Mucosa of stomach (tissue), 1 donor: ENCODE data around the gene RGL1.

Experiments
- H3K27me3 ChIP-seq: one replicate; pipeline ENCODE4 v1.7.0; 2013; ENCODE audit warnings: mild to moderate bottlenecking, low read length; ENCODE audit not compliant: control insufficient read depth, insufficient read depth
- H3K36me3 ChIP-seq: one replicate; pipeline ENCODE4 v1.7.0; 2013; ENCODE audit warnings: low read length; ENCODE audit not compliant: control insufficient read depth, insufficient read depth
- H3K4me1 ChIP-seq: one replicate; pipeline ENCODE4 v1.7.0; 2013; ENCODE audit warnings: mild to moderate bottlenecking, low read length; ENCODE audit not compliant: control insufficient read depth, insufficient read depth
- H3K4me3 ChIP-seq: one replicate; pipeline ENCODE4 v1.7.0; 2013; ENCODE audit warnings: low read length
- H3K9ac ChIP-seq: one replicate; pipeline ENCODE4 v1.7.0; 2013; ENCODE audit warnings: mild to moderate bottlenecking, low read length, moderate library complexity
- H3K9me3 ChIP-seq: one replicate; pipeline ENCODE4 v1.7.0; 2013; ENCODE audit warnings: mild to moderate bottlenecking, low read length, moderate library complexity; ENCODE audit not compliant: control insufficient read depth
- donor health status: Pancreatic carcinoma.

Gene RGL1

GRCh38 chr1:183905508-183906113 lies 100.7 kb downstream of the RGL1 start:
- no peak overlapping the region for H3K4me3 ChIP-seq
- H3K9me3 ChIP-seq: no peaks in the 10 kb centered on the region
- no peaks in the 10 kb centered on the region for H3K36me3 ChIP-seq

GRCh38 chr1:183907070-183907469 lies 102.2 kb downstream of the RGL1 start:
- Histone ChIP-seq H3K4me3 (no peak overlapping the region), H3K36me3 (no peaks in the 10 kb centered on the region), H3K4me1 (no peaks in the 10 kb centered on the region), H3K9me3 (no peaks in the 10 kb centered on the region), H3K9ac (no peak overlapping the region), H3K27me3 (no peaks in the 10 kb centered on the region)

More at GRCh38 chr1:183905508-183906113, 100.7 kb downstream of the RGL1 start:
- no peaks in the 10 kb centered on the region for H3K27me3 ChIP-seq
- no peaks in the 10 kb centered on the region for H3K4me1 ChIP-seq
- H3K9ac ChIP-seq: no peak overlapping the region

- Histone ChIP-seq H3K36me3 (no peaks in the 10 kb centered on the region), H3K9me3 (no peaks in the 10 kb centered on the region), H3K4me3 (no peak overlapping the region), H3K9ac (no peak overlapping the region), H3K27me3 (no peaks in the 10 kb centered on the region), H3K4me1 (no peaks in the 10 kb centered on the region)
Measured at GRCh38 chr1:183908079-183908478, 103.2 kb downstream of the RGL1 start.

- Histone ChIP-seq H3K4me3 (no peak overlapping the region), H3K36me3 (no peaks in the 10 kb centered on the region), H3K4me1 (peaks cover 3% of the 10 kb centered on the region), H3K9me3 (no peaks in the 10 kb centered on the region), H3K27me3 (no peaks in the 10 kb centered on the region), H3K9ac (no peak overlapping the region)
Measured at GRCh38 chr1:183909672-183910071, 104.8 kb downstream of the RGL1 start.

- Histone ChIP-seq H3K36me3 (no peaks in the 10 kb centered on the region), H3K9ac (no peak overlapping the region), H3K4me1 (peaks cover 10% of the 10 kb centered on the region), H3K27me3 (no peaks in the 10 kb centered on the region), H3K9me3 (no peaks in the 10 kb centered on the region), H3K4me3 (no peak overlapping the region)
Measured at GRCh38 chr1:183910845-183911244, 105.9 kb downstream of the RGL1 start.

GRCh38 chr1:183911285-183911684 lies 106.4 kb downstream of the RGL1 start:
- Histone ChIP-seq H3K9ac (no peak overlapping the region), H3K4me1 (peaks cover 14% of the 10 kb centered on the region), H3K36me3 (no peaks in the 10 kb centered on the region), H3K9me3 (no peaks in the 10 kb centered on the region), H3K27me3 (no peaks in the 10 kb centered on the region), H3K4me3 (no peak overlapping the region)

- Histone ChIP-seq H3K4me3 (no peak overlapping the region), H3K27me3 (no peaks in the 10 kb centered on the region), H3K9ac (no peak overlapping the region), H3K4me1 (peaks cover 14% of the 10 kb centered on the region), H3K36me3 (no peaks in the 10 kb centered on the region), H3K9me3 (no peaks in the 10 kb centered on the region)
Measured at GRCh38 chr1:183912265-183912886, 107.5 kb downstream of the RGL1 start.

GRCh38 chr1:183913567-183913993 lies 108.7 kb downstream of the RGL1 start:
- Histone ChIP-seq H3K9ac (no peak overlapping the region), H3K4me1 (peaks cover 14% of the 10 kb centered on the region), H3K9me3 (no peaks in the 10 kb centered on the region), H3K4me3 (no peak overlapping the region), H3K27me3 (no peaks in the 10 kb centered on the region), H3K36me3 (no peaks in the 10 kb centered on the region)

- peaks cover 14% of the 10 kb centered on the region for H3K4me1 ChIP-seq
- H3K36me3 ChIP-seq: no peaks in the 10 kb centered on the region
- H3K9ac ChIP-seq: no peak overlapping the region
- H3K27me3 ChIP-seq: no peaks in the 10 kb centered on the region
- H3K9me3 ChIP-seq: no peaks in the 10 kb centered on the region
- no peak overlapping the region for H3K4me3 ChIP-seq
Measured at GRCh38 chr1:183914276-183914675, 109.4 kb downstream of the RGL1 start.

GRCh38 chr1:183914891-183915290 lies 110.0 kb downstream of the RGL1 start:
- H3K36me3 ChIP-seq: no peaks in the 10 kb centered on the region
- H3K27me3 ChIP-seq: no peaks in the 10 kb centered on the region
- no peak overlapping the region for H3K4me3 ChIP-seq
- H3K9me3 ChIP-seq: no peaks in the 10 kb centered on the region
- peaks cover 14% of the 10 kb centered on the region for H3K4me1 ChIP-seq
- no peak overlapping the region for H3K9ac ChIP-seq

GRCh38 chr1:183915625-183916510 lies 110.9 kb downstream of the RGL1 start:
- no peaks in the 10 kb centered on the region for H3K36me3 ChIP-seq
- H3K9me3 ChIP-seq: no peaks in the 10 kb centered on the region
- no peak overlapping the region for H3K9ac ChIP-seq
- peaks cover 14% of the 10 kb centered on the region for H3K4me1 ChIP-seq
- no peaks in the 10 kb centered on the region for H3K27me3 ChIP-seq
- H3K4me3 ChIP-seq: no peak overlapping the region

- no peaks in the 10 kb centered on the region for H3K36me3 ChIP-seq
- no peaks in the 10 kb centered on the region for H3K9me3 ChIP-seq
- peaks cover 14% of the 10 kb centered on the region for H3K4me1 ChIP-seq
- no peak overlapping the region for H3K9ac ChIP-seq
- no peak overlapping the region for H3K4me3 ChIP-seq
- H3K27me3 ChIP-seq: no peaks in the 10 kb centered on the region
Measured at GRCh38 chr1:183916574-183916973, 111.7 kb downstream of the RGL1 start.
